NB4 (cell line): ENCODE results near the gene CDH4.

Experiments used
- DNase-seq: peaks from one replicate; pipeline ENCODE4 v3.0.0; 2010; ENCODE audit warnings: low read depth
- H3K4me3 ChIP-seq: one replicate; pipeline ENCODE4 v1.5.1; 2011; ENCODE audit warnings: mild to moderate bottlenecking, low read depth, low read length, moderate library complexity
- CTCF ChIP-seq: IDR thresholded peaks from one replicate; pipeline ENCODE4 v1.5.1; 2012; ENCODE audit warnings: low read depth, low read length
- MYC ChIP-seq: IDR thresholded peaks from 2 replicates; pipeline ENCODE4 v1.6.1; 2011; ENCODE audit warnings: low read depth, low read length
- POLR2A ChIP-seq: IDR thresholded peaks from 2 replicates; pipeline ENCODE4 v1.6.1; 2011; ENCODE audit warnings: mild to moderate bottlenecking; ENCODE audit not compliant: insufficient read length; ENCODE audit errors: extremely low read depth
- TF ChIP-seq, protein P1 (sequence below): IDR thresholded peaks from 2 replicates; pipeline ENCODE4 v1.6.1; 2011; ENCODE audit warnings: low read depth, low read length

CDH4 gene

DNA sequence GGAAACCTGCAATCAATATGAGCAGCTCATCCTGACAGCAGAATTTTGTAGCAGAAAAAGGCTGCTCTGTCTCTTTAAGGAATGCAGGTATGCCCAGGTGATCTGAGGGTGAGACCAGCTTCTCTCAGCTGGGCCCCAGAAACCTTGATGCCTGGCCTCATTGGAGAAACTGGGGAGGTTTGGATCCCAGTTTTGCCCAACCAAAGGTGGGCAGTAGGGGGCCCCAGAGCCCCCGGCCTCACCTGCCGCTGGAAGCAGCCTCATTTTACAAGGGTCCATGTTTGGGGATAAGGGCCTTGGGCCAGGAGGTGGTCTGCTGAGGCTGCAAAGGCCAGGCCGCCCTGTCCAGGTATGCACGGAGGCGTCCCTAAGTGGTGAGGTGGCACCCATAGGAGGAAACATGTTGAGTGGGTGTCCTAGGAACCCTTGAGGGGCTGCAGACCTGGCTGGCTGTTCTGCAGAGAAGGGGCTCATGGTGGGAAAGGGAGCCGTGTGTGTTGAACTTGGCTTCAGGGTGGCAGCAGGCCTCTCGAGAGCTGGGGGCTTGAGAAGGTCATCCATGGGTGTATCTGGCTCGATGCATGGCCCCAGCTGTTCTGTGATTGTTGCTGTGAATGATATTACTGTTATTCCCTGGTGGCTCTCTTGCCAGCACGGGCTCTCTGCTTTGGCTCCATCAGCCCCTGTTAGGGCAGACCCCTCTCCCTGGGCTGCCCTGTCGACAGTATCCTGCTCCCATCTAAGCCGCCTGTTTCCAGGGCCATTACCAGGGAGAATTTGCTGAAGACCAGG is 208.4 kb downstream of the CDH4 start:
- DNase-seq, result no peak
- TF ChIP-seq MYC (no peak), POLR2A (no peak), CTCF (no peak)
- TF ChIP-seq, protein P1, sequence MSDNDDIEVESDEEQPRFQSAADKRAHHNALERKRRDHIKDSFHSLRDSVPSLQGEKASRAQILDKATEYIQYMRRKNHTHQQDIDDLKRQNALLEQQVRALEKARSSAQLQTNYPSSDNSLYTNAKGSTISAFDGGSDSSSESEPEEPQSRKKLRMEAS, result no peak
- H3K4me3 ChIP-seq, result no peak overlapping the region

DNA sequence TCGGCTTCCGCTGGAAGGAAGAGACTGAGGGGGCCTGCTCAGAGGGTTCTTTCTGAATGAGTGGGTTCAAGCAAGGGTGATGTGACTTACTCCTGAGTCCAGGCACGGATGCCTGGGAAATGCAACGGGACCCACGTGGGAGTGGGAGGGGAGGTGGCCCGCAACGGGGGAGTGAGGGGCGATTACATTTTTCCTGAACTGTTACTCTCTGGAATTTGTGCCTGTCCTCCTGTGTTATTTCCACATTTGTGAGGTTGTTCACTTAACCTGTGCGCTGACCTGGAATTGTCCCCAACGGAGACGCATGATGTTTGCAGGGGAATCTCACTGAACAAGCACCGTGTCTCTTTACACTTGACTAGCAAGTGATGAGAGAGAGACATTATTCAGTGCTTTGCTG is 209.4 kb downstream of the CDH4 start:
- no peak overlapping the region for H3K4me3 ChIP-seq
- no peak for DNase-seq
- TF ChIP-seq CTCF, result no peak
- TF ChIP-seq MYC, result no peak
- TF ChIP-seq, protein P1, result no peak
- TF ChIP-seq POLR2A, result no peak

- H3K4me3 ChIP-seq, result no peak overlapping the region
- TF ChIP-seq CTCF (no peak), POLR2A (no peak), MYC (no peak)
- TF ChIP-seq, protein P1, result no peak
- no peak for DNase-seq
These were observed 212.5 kb downstream of the CDH4 start for GRCh38 chr20:61464307-61465303.

DNA sequence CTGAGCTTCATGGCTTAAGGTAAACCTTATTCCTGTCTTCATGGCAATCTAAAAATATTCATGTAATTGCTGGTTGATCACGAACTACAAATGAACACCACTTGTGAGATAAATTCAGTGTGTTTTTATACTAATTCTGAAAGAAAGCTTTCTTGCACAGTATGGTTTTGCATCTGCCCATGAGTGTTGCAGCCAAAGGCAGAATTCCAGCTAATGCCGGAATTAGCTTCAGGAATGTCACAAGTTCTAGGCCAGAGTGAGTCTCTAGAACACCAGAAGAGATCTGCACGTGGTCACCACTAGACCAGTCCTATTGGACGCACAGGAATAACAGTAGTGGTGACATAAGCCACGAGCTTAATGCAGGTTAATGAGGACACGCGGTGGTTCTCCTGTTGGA is 223.7 kb downstream of the CDH4 start:
- DNase-seq, result no peak

DNA sequence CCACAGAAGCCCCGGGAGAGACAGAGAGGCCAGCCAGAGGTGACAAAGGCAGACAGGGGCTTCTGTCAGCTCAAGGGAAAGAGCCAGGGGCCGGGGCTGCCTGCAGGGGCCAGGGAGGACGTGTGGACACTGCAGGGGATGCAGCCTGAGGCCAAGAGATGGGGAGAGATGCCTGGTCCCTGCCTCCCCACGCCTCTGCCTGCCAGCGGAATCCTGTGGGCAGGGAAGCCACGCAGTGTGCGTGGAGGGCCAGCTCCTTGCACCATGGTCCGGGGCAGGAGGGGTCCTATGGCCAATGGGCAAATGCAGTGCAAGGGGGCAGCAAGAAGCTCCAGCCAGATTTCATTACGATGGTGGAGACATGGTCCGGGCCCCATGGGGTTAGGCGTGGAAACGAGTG is 224.9 kb downstream of the CDH4 start:
- H3K4me3 ChIP-seq, result no peak overlapping the region
- TF ChIP-seq MYC (no peak), POLR2A (no peak), CTCF (no peak)
- TF ChIP-seq, protein P1, result no peak
- no peak for DNase-seq

More for the DNA sequence above, 223.7 kb downstream of the CDH4 start:
- TF ChIP-seq POLR2A, result no peak
- no peak for TF ChIP-seq CTCF
- TF ChIP-seq MYC, result no peak
- TF ChIP-seq, protein P1, result no peak
- no peak overlapping the region for H3K4me3 ChIP-seq
